GM19193 (cell line): ENCODE results near the gene CLDN3.

Source experiments
- POLR2A ChIP-seq: IDR thresholded peaks from 4 replicates; pipeline ENCODE4 v1.6.1; 2011; ENCODE audit not compliant: insufficient read depth, insufficient read length; ENCODE audit errors: extremely low read depth

CLDN3 gene, protein sequence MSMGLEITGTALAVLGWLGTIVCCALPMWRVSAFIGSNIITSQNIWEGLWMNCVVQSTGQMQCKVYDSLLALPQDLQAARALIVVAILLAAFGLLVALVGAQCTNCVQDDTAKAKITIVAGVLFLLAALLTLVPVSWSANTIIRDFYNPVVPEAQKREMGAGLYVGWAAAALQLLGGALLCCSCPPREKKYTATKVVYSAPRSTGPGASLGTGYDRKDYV

DNA sequence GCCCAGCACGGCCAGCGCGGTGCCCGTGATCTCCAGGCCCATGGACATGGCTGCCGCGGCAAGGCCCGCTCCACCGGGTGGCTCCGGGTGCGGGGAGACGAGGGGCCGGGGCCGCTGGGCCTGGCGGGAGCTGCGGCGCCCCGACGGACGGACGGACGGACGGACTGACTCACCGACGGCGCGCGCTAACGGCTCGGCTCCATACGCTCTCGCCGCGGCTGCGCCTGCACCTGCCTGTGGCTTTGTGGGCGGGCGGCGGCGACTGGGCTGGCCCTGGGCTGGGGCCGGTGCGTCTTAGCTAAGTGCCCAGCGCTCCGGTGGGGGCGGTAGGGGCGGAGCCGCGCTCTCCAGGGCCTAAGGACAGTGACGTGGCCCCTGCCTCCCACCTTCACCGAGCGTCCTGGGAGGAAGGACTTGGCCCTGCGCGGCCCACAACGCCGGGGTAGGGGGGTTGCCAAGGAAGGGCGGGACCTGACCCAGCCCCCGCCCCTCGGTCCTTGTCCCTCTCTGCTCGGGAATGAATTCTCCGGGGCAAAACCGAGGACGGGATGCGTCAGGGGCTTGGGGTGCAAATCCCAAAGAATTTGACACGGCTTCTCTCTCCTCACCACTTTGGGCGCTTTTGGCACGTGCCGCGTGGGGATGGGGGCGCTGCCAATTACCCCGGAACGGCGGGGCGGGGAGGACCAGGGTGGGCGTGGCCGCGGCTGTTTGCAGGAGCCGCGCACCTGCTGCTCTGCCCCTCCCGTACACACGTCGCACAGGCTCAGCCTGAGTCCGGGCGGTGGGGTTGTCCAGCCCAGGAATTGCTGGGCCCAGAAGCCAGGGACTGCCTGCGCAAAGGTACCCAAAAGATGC, at the start of gene CLDN3:
Gene CLDN3, minus strand, starts transcription at position 269 of the 858 bp plus-strand sequence. Its CDS starts 221 bp downstream, at position 48.
- no peak for TF ChIP-seq POLR2A

GRCh38 chr7:73817121-73817520, 47.1 kb upstream of the CLDN3 start:
- TF ChIP-seq POLR2A = no peak

DNA sequence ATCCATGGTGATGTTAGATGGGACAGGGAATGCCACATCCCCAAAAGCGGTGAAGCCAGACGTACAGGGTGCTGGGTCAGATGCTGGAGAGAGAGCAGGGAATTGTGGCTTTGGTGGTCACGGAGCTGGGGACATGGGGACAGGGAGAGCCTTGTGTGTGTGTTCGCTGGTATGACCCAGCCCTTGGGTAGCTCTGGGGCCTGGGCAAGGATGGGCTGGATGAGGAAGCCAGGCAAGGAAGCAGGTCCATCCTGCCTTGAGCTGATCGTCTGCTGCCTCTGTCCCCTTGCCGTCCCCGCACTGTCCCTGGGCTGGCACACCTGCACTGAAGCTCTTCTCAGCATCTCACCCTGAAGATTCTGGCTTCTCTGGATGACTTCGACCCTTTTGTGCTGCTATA, 45.4 kb upstream of the CLDN3 start:
- no peak for TF ChIP-seq POLR2A

DNA sequence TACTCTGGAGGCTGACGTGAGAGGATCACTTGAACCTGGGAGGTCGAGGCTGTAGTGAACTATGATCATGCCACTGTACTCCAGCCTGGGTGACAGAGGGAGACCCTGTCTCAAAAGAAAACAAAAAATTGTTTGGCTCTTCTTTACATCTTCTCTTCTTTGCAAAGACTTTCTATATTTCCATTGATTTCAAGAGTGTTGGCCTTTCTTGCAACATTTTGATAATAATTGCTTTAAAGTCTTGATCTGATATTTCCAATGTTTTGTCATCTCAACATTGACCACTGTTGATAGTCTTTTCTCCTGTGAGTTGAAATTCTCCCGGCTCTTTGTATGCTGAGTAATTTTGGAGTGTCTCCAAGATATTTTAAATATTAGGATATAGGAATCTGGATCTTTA, 42.9 kb upstream of the CLDN3 start:
- TF ChIP-seq POLR2A = no peak

GRCh38 chr7:73811760-73812168, 41.7 kb upstream of the CLDN3 start:
- TF ChIP-seq POLR2A = no peak

GRCh38 chr7:73810998-73811360, 40.9 kb upstream of the CLDN3 start:
- TF ChIP-seq POLR2A = no peak

DNA sequence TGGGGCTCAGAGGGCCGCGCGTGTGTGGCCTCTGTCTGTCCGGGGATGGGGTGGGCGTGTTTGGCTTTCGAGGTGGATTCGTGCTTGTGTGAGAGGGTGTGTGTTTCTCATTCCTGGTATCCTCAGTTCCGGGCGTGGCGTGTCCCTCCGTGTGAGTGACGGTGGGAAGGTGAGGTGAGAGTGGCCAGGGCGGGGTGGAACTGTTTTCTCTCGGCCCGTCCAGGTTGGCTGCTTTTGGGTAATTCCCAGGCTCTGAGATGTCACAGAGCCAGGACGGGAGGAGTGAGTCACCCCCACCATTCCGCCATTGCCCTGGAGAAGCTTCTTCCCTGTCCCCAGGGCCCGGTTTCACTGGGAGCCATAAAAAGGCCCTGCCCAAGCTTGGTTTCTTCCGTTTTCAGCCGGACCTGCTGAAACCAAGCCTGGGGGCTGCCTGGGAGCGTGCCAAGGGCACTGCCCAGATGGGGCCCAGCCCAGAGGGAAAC, 39.4 kb upstream of the CLDN3 start:
- no peak for TF ChIP-seq POLR2A

- no peak for TF ChIP-seq POLR2A
Measured at GRCh38 chr7:73802459-73802858, 32.4 kb upstream of the CLDN3 start.

DNA sequence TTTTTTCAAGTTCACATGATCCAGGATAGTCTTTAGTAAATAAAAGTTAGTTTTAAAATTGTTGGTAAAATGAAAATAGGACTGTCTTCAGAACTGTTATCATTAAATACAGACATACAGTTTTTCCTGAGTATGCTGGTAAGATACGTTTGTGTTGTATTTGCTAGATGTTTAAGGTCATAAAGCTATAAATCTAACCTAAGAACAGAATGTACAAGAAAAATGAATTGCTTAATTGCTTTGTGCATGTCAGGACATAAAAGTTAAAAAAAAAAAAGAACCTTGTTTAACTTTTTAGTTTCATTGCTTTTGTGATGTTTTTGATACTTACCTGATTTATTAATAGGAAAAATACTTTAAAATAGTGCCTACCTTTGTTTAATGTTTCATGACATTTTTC, 31.5 kb upstream of the CLDN3 start:
- no peak for TF ChIP-seq POLR2A

GRCh38 chr7:73799282-73800141, 29.4 kb upstream of the CLDN3 start:
- TF ChIP-seq POLR2A = no peak

- TF ChIP-seq POLR2A = no peak
Measured at GRCh38 chr7:73789051-73789450, 19.0 kb upstream of the CLDN3 start.

GRCh38 chr7:73786588-73786987, 16.5 kb upstream of the CLDN3 start:
- TF ChIP-seq POLR2A = no peak

DNA sequence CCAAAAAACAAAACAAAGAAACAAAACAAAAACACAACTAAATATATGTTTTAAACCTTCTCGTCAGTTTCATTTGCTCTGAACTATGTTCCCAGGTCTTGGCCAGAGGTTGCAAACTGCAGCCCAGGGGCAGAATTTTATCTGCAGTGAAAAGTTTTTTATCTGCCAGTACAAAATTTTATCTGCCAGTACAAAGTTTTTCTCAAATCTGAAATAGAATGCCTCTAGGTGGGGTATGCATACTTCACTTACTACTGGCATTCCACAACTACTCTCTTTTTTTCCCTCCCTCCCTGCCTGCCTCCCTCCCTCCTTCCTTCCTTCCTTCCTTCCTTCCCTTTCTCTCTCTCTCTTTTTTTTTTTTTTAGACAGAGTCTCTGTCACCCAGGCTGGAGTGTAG, 9.4 kb upstream of the CLDN3 start:
- TF ChIP-seq POLR2A = no peak

DNA sequence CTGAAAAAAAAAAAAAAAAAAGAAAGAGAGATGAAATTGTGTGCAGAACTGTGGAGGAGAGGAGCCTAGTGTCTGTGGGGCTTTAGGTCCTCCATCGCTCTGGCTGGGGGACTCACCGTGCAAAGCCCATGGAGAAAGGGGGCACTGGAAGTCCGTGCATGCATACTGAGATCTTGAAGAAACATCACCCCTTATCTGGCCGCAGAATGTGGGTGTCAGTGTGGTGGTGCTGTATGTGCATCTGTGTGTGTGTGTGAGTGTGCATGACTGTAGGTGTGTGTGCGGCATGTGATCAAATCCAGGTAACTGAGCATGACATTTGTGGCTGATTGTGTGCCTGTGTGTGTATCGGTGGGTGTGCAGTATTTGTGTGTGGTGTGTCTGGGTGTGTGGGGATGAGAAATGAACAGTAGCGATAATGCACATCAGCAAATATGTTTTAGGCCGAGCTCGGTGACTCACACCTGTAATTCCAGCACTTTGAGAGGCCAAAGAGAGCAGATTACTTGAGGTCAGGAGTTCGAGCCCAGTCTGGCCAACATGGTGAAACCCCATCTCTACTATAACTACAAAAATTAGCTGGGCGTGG, 8.8 kb upstream of the CLDN3 start:
- no peak for TF ChIP-seq POLR2A

- TF ChIP-seq POLR2A = no peak
Measured at GRCh38 chr7:73774923-73775322, 4.9 kb upstream of the CLDN3 start.

- no peak for TF ChIP-seq POLR2A
Measured at GRCh38 chr7:73773700-73774517, 3.8 kb upstream of the CLDN3 start.
